ENCODE measurements around the gene ROBO1.

Gene ROBO1

DNA sequence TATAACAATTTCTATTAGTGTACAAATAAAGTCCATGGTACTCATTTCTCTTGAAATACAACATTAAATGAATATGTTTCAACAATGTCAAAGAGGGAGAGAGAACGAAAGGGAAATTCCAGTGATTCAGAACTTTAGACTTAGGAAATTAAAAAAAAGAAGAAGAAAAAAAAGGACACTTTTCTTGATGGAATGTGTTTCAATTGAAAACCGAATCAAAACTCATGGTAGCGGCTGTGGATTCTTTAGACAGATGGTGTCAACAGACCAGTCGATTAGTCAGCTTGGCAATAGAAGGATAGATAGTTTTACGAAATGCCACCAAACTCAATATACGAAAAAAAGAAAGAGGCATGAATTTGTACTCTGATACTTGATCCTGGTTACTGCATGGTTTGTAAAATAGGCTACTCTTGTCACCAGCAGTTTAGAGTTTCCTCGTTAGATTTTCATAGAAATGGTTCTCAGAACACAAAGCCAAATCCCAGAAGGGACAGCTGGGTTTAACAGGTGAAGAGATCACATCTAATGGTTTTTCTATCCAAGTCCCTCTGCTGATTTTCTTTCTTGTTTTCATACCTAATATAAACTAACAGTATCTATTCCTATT is 793.5 kb downstream of the ROBO1 start:
- no peak for DNase-seq (ENCODE audit: low spot score)

DNA sequence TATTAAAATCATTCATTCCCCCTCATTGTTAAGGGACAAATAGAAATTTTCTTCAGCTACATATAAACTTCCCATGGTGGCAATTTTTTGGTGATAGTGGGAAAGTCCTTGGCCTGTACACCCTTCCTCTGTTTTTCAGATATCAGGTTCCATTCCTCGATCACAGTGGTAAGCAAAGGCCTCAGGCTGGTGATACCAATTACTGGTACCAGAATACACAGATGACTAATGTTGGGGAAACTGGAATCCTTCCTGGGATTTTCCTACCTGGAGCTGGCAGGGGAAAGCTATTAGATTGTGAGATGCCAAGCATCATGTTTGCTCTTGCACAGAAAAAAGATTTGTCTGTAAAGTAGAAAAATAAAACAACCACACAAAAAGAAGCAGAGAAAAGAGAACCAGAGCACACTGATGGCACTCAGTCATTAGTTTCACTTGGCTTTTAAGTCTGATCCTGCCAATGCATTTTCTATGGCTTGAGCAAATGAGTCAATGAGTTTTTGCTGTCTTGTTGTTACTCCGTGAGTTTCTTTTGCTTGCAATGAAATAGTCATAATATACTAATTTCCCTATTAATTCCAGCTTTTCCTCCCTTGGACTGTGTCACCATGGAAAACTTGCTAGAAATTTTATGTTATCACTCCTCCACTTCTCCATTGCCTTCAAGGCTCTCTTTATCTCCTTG is 795.0 kb downstream of the ROBO1 start:
- DNase-seq (ENCODE audit: low spot score), result no peak

DNA sequence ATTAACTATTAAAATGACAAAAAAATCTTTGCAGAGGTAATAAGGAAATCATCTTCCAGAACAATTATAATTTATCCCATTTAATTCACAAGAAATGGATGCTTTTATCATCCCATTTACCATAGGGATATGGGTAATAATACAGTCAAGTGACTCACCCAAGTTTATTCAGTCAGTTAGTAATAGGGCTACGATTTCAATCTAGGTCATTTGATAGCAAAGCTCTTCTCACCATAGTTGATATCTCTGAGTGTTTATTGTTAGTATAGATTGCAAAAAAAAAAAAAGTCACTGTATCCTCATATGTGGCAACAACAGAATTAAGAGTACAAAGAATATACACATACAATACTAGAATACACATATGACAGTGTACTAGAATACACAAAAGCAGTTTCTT is 797.1 kb downstream of the ROBO1 start:
- no peak for DNase-seq (ENCODE audit: low spot score)

DNA sequence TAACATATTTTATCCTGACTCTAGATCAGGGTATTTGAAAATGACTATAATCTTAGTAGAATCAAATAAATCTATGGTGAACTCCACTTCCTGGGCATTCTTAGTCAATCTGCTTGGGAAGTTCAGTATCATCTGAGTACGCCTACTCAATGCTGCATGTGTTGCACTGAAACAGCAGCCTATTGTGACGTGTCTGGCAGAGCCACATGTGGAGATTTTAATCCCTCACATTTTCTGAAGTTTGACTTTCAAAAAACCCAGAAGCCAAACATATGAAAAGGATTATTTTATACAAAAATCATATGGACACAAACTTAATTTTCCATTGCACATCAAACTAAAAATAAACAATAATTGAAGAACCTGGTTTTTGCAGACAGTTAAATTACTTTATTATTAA is 798.3 kb downstream of the ROBO1 start:
- no peak for DNase-seq (ENCODE audit: low spot score)

DNA sequence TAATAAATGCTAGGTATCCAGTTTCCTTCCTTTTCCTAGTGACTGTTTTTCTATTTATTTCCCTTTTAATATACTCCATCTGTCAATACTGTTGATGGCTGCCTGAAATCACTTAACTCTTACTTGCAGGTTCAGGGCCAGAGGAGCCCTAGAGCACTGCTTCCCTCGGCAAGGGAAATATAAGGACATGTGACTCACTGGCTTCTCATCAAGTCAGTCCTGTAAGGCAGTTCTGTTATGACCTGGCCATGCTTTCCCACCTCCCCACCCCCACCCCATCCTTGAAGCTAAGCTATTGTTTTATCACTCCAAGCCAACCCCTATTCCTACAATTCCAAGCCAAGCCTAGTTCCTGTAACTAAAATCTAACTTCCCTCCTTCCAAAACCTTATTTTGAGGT is 800.7 kb downstream of the ROBO1 start:
- no peak for DNase-seq (ENCODE audit: low spot score)

DNA sequence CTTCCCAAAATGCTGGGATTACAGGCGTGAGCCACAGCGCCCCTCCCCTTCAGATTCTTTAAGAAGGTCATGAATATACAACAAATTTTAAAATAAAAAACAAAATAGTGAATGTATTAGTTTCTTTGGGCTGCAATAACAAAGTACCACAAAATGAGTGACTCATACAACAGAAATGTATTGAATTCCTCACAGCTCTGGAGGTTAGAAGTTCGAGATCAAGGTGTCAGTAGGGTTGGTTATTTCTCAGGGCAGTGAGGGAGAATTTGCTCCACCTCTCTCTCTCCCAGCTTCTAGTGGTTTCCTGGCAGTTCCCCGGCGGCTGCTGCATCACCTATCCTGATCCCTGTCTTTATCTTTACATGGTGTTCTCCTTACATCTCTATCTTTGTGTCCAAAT is 804.0 kb downstream of the ROBO1 start:
- no peak for DNase-seq (ENCODE audit: low spot score)

DNA sequence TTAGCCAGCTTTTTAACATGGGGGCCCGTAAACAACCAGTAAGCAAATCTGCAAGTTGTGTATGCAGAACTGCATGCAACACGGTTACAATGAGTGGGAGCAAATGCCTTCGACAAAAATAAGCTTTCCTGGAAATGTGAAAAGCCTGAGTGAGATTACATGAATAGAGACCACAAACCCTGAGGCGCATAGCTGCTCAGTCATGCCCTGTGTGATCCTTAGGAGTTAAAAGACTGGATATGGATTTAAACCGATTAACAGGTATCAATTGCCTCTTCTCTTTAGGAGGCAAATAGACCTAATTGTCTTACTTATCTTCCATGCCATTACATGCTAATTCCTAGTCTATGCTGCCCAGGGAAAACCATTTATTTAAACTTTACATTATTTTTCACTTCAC is 810.3 kb downstream of the ROBO1 start:
- no peak for DNase-seq (ENCODE audit: low spot score)

DNA sequence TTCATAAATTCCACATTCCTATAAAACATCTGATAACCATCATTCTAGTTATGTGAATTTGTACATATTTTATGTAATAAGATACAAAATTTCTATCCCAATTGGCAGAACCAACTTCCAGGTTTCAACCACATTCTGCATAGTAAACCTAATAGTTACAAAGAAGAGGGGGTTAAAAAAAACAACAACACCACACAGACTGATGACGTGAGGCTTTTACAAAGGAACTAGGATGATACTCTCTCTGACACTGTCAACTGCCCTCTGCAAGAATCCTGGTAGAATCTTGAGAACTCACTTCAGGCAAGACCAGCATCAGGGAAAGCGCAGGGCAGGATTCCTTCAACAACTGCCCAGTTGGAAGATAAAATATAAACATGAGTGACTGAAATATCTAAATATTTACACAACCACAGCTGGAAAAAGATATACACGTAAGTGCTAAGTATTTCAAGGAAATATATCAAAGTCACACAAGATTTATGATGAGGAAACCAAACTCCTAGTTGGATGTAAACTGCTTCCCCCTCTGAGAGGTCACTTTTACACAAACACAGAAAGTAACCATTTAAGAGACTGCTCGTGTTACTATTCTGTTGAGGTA is 816.4 kb downstream of the ROBO1 start:
- no peak for DNase-seq (ENCODE audit: low spot score)

DNA sequence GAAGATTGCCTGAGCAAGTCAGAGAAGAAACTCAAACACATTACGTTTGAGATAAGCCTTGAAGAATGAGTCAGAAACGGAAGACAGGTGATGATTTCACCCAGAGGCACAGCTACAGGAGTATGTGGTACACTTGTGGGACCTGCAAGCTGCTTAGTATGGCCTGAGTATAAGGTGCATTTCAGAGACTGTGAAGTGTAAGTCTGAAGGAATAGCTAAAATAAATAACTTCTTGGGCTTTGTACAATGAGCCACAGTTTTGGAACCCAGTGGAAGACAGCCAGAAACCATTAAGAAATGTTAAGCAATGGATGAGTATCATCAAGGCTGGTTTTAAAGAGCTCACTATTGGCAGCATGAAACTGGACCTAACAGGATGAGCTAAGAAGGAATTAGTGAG is 826.2 kb downstream of the ROBO1 start:
- no peak for DNase-seq (ENCODE audit: low spot score)

DNA sequence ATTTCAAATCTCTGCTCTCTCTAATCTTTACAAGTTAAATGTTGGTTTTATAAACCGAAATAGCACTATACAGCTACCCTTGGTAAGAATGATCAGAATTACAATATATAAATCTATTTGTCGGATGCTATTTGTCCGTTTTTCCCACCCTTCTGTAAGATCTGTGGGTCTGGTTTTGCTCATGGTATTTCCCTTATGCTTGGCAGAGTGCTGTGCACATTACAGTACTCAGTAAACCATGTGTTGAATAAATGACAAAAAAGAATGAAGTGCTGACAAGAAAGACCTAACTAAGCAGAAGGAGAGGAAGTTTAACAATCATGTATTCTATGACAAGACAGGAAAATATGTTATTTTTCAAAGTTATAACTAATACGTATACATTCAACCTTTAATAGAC is 827.2 kb downstream of the ROBO1 start:
- no peak for DNase-seq (ENCODE audit: low spot score)

- DNase-seq (ENCODE audit: low spot score), result no peak
These were observed 827.7 kb downstream of the ROBO1 start for GRCh38 chr3:78940128-78940527.

DNA sequence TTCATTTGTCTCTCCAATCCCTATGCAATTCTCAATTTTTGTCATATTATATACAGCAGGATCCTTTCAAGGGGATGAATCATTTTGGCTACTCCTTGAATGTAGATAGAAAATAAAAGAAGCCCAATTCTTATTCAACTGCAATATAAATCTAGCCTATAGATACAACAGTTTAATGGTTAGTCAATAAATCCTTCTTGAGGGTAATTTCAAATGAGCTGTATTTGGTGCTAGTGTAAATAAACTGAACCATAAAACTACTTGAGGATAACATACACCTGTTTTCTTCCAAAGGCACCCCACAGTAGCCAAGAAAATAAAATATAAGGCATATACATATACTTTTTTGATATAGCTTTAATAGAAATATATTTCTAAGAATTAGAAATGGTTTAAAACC is 830.3 kb downstream of the ROBO1 start:
- DNase-seq (ENCODE audit: low spot score), result no peak

- DNase-seq (ENCODE audit: low spot score), result no peak
These were observed 840.0 kb downstream of the ROBO1 start for GRCh38 chr3:78927759-78928158.

DNA sequence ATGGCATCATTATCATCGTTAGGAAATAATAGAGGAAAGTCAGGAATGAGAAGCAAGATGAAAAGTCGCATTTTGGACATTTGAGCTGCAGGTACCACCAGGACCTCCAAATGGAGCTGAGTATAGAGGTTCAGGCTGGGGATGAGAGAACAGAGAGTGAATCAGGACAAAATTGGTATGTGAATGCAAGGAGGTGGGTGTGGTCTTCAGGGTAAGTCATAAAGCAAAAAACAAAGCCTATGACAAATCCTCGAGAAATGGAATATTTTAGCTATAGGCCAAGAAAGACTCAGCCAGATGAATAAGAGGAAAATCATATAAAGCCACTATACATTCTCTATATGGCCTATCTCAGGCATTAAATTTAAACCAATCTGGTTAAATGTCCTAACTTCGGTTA is 841.3 kb downstream of the ROBO1 start:
- no peak for DNase-seq (ENCODE audit: low spot score)

GRCh38 chr3:78924711-78925110 is 843.1 kb downstream of the ROBO1 start:
- no peak for DNase-seq (ENCODE audit: low spot score)

- DNase-seq (ENCODE audit: low spot score), result no peak
These were observed 848.6 kb downstream of the ROBO1 start for GRCh38 chr3:78919021-78919755.

DNA sequence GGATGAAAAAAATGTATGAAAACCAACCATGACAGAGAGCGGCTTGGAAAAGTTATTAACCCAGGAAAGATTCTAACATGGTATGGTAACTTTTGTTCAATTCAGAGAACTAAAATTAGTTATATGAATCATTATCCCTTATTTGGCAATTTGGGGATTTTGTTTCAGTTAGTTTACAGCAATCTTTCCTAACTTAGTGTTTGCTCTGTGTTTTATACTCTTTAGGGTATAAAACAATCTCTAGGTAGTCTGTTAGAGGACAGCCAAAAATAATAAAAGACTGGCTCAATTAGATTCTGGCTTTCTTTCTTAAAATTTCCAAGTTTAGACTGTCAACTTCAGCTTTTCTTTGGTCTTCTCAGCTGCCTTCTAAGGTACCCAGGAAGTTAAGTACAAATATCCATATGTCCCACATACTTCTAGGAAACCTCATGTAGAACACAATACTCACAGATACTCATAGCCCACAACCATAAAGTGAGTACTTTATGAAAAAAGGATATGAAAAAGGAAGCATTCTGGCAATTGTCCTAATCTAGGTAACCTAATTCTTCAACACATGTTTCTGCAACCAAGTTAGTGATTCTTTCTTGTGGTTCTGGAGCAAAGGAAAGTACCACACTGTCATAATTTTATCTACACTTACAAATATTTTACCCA is 849.3 kb downstream of the ROBO1 start:
- no peak for DNase-seq (ENCODE audit: low spot score)

DNA sequence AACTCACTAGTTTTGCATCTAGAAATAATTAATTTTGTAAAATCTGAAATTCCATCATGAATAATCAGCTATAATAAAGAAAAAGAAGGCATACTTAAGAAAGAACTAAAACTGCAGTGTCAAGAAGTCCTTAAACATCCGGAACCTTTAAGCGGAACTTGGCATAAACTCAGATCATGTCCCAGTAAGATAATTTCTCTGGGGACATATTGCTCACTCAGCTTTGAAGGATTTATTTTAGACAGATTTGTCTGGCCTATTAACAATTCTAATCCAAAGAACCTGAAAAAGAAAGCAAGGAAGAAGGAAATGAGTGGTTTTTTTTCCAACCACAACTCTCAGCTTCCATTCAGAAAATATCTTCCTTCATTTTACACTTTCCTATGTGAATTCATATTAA is 850.3 kb downstream of the ROBO1 start:
- DNase-seq (ENCODE audit: low spot score), result no peak

DNA sequence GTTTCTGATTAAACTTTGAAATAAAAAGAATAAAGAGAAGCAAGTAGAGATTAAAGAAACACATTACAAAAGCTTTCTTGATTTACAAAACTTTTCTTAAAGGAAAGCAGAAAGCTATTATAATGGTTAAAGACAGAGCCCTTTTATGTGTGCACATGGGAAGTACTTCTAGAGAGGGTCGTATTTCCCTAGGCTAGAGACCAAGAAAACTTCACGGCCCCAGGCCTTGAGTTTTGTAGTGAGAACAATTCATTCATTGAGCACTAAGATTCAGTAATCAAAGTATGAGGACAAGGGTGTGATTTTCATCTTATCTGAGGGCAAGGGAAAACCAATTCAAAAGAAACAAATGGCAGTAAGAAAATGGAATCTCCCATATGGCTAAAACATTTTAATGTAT is 854.1 kb downstream of the ROBO1 start:
- DNase-seq (ENCODE audit: low spot score), result no peak

DNA sequence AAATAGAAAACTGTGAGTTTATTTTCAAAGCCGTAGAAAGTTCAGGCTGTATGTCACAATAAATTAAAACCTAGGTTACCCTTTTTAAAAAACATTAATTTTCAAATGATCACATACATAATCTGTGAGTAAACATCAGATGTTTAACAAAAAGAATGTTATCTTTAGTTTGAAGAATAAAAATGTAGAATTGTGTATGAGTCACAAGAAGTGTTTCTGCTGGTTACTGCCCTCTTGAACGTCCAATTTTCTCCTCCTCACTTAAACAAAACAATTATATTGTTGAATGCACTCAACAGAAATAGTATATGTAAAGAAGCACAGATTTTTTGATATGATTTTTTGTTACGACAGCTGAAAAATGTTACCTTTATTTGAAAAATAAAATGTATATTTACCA is 855.1 kb downstream of the ROBO1 start:
- no peak for DNase-seq (ENCODE audit: low spot score)

- DNase-seq (ENCODE audit: low spot score), result no peak
These were observed 855.5 kb downstream of the ROBO1 start for GRCh38 chr3:78912259-78912658.

DNA sequence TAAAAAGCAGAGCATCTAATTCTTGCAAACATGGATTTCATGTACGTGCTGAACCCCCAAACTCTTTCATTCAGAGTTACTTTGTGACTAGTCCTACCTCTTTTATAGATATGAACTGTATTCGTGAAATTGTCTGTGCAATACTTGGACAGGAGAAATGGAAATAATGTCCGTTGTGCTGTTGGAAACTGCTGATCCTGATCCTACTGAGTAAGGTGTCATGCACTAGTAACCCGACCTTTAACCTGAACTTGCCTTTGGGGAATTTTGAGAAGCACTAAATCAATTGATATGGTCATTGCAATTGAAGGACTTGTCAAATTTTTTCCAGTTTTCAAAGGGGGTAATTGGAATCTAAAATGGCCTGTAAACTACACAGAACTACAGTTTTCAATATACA is 856.4 kb downstream of the ROBO1 start:
- DNase-seq (ENCODE audit: low spot score), result no peak

DNA sequence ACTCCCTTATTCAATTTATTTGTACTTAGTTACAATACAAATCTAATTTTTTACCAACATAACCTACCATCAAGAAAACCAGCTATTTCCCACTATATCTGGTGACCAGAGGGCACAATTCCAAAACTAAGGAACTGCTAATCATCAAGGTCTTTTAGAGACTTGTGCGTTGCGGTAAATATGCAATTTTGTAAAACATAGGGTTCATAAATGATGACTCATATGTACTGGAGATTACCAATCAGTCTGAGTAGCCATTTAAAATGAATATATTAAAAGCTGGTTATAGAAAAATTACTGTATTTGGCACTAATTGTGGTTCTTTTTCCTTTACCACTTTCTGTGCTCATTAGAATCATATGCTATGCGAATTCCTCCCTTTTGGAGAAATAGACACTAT is 859.6 kb downstream of the ROBO1 start:
- DNase-seq (ENCODE audit: low spot score), result no peak

All from NAMALWA (cell line).